ENCODE data around the gene DOCK11.

Gene DOCK11

GRCh38 chrX:118530219-118530911 is 34.8 kb downstream of the DOCK11 start:
- peak overlapping the region; percentile 93 for H3K27ac Mint-ChIP-seq
- H3K27me3 Mint-ChIP-seq: peaks cover 7% of the 10 kb centered on the region
- peak overlapping the region; percentile 73 for H3K4me3 Mint-ChIP-seq
- no peaks in the 10 kb centered on the region for H3K9me3 Mint-ChIP-seq
- no peak for DNase-seq
- H3K4me1 Mint-ChIP-seq (ENCODE audit: low read depth): peaks cover 73% of the 10 kb centered on the region
- no peaks in the 10 kb centered on the region for H3K36me3 Mint-ChIP-seq (ENCODE audit: low read depth)

- Mint-ChIP-seq H3K27me3 (peaks cover 7% of the 10 kb centered on the region), H3K4me3 (no peak overlapping the region)
These were observed 39.3 kb downstream of the DOCK11 start for GRCh38 chrX:118534716-118535493.

DNA sequence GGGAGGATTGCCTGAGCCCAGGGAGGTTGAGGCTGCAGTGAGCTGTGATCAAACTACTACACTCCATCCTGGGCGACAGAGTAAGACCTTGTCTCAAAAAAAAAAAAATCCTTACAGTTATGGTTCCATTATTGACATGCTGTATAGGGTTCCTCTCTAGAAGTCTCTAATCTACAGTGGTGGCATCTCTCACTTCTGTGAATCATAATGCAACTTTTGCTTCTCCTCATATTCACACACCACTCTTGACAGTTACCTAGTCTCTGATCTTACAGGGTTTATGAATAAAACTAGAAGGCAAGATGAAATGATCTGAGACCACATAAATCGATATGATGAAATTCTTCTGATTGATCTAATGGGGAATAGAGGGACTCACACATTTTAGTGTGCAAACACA is 40.6 kb downstream of the DOCK11 start:
- peak overlapping the region; percentile 92 for H3K27ac Mint-ChIP-seq
- peaks cover 71% of the 10 kb centered on the region for H3K4me1 Mint-ChIP-seq (ENCODE audit: low read depth)
- no peak for DNase-seq
- no peaks in the 10 kb centered on the region for H3K9me3 Mint-ChIP-seq
- H3K4me3 Mint-ChIP-seq: peak overlapping the region; percentile 56
- H3K36me3 Mint-ChIP-seq (ENCODE audit: low read depth): peaks cover 2% of the 10 kb centered on the region
- peaks cover 7% of the 10 kb centered on the region for H3K27me3 Mint-ChIP-seq

More at GRCh38 chrX:118534716-118535493, 39.3 kb downstream of the DOCK11 start:
- H3K27ac Mint-ChIP-seq: peak overlapping the region; percentile 92
- no peaks in the 10 kb centered on the region for H3K36me3 Mint-ChIP-seq (ENCODE audit: low read depth)
- H3K9me3 Mint-ChIP-seq: no peaks in the 10 kb centered on the region
- no peak for DNase-seq
- peaks cover 76% of the 10 kb centered on the region for H3K4me1 Mint-ChIP-seq (ENCODE audit: low read depth)

GRCh38 chrX:118536687-118537461 is 41.3 kb downstream of the DOCK11 start:
- Mint-ChIP-seq H3K27ac (peak overlapping the region; percentile 92), H3K9me3 (no peaks in the 10 kb centered on the region), H3K36me3 (ENCODE audit: low read depth) (peaks cover 2% of the 10 kb centered on the region), H3K4me1 (ENCODE audit: low read depth) (peaks cover 75% of the 10 kb centered on the region), H3K4me3 (peak overlapping the region; percentile 56), H3K27me3 (peaks cover 7% of the 10 kb centered on the region)
- DNase-seq: peak; percentile 43

- peaks cover 68% of the 10 kb centered on the region for H3K4me1 Mint-ChIP-seq (ENCODE audit: low read depth)
- H3K36me3 Mint-ChIP-seq (ENCODE audit: low read depth): peaks cover 4% of the 10 kb centered on the region
- peak overlapping the region; percentile 2 for H3K4me3 Mint-ChIP-seq
- H3K9me3 Mint-ChIP-seq: no peaks in the 10 kb centered on the region
- DNase-seq: no peak
- peaks cover 5% of the 10 kb centered on the region for H3K27me3 Mint-ChIP-seq
- peak overlapping the region; percentile 82 for H3K27ac Mint-ChIP-seq
These were observed 42.8 kb downstream of the DOCK11 start for GRCh38 chrX:118538386-118538785.

- no peak overlapping the region for H3K27ac Mint-ChIP-seq
- peaks cover 16% of the 10 kb centered on the region for H3K36me3 Mint-ChIP-seq (ENCODE audit: low read depth)
- H3K4me1 Mint-ChIP-seq (ENCODE audit: low read depth): peaks cover 51% of the 10 kb centered on the region
- H3K9me3 Mint-ChIP-seq: no peaks in the 10 kb centered on the region
- H3K4me3 Mint-ChIP-seq: no peak overlapping the region
- DNase-seq: no peak
- peaks cover 8% of the 10 kb centered on the region for H3K27me3 Mint-ChIP-seq
These were observed 44.7 kb downstream of the DOCK11 start for GRCh38 chrX:118540342-118540741.

DNA sequence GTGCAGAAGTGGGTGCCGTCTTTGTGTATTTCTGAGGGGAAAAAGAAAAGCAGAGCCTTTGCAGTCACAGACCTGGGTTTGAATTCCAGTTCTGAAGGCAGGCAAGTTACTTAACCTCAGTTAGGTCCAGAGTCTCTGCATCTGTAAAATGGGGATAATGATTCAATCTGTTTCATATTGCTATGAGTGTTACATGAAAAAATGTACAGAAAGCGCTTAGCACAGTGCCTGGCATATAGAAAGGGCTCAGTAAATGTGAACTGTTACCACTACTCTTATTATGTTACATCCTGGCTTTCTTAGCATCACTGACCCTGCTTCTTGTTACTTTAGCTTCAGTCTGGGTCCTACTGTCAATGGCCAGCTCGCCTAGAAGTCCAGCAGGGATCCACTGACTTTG is 45.9 kb downstream of the DOCK11 start:
- peaks cover 11% of the 10 kb centered on the region for H3K27me3 Mint-ChIP-seq
- no peaks in the 10 kb centered on the region for H3K9me3 Mint-ChIP-seq
- peaks cover 45% of the 10 kb centered on the region for H3K4me1 Mint-ChIP-seq (ENCODE audit: low read depth)
- DNase-seq: no peak
- H3K27ac Mint-ChIP-seq: peak overlapping the region; percentile 65
- H3K4me3 Mint-ChIP-seq: no peak overlapping the region
- H3K36me3 Mint-ChIP-seq (ENCODE audit: low read depth): peaks cover 26% of the 10 kb centered on the region

GRCh38 chrX:118545510-118545909 is 49.9 kb downstream of the DOCK11 start:
- no peak overlapping the region for H3K4me3 Mint-ChIP-seq
- H3K27ac Mint-ChIP-seq: no peak overlapping the region
- no peaks in the 10 kb centered on the region for H3K9me3 Mint-ChIP-seq
- H3K4me1 Mint-ChIP-seq (ENCODE audit: low read depth): peaks cover 25% of the 10 kb centered on the region
- H3K36me3 Mint-ChIP-seq (ENCODE audit: low read depth): peaks cover 47% of the 10 kb centered on the region
- no peak for DNase-seq
- peaks cover 16% of the 10 kb centered on the region for H3K27me3 Mint-ChIP-seq

GRCh38 chrX:118548841-118549240 is 53.2 kb downstream of the DOCK11 start:
- H3K9me3 Mint-ChIP-seq: no peaks in the 10 kb centered on the region
- peaks cover 57% of the 10 kb centered on the region for H3K36me3 Mint-ChIP-seq (ENCODE audit: low read depth)

DNA sequence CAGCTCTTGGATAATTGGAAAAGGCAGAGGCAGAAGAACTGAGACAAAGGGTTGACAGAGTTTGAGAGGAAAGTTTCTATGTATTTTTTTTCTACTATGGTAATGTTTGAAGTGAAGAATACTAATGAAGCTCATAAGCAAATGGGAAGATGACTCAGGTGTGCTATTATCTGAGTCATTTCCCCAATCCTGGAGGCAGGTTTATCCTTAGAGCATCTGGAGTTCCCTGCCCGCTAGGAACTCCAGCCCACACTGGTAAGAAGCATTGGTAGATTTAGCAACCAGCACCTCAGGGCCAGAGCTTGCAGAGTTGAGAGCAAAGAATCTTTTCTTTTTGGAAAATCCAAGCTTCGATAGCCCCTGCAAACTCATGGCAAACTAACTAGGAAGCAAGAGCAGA is 55.2 kb downstream of the DOCK11 start:
- DNase-seq: no peak
- H3K9me3 Mint-ChIP-seq: no peaks in the 10 kb centered on the region
- peaks cover 6% of the 10 kb centered on the region for H3K27me3 Mint-ChIP-seq
- H3K4me1 Mint-ChIP-seq (ENCODE audit: low read depth): peaks cover 34% of the 10 kb centered on the region
- H3K27ac Mint-ChIP-seq: peak overlapping the region; percentile 72
- no peak overlapping the region for H3K4me3 Mint-ChIP-seq
- peaks cover 56% of the 10 kb centered on the region for H3K36me3 Mint-ChIP-seq (ENCODE audit: low read depth)

More at GRCh38 chrX:118548841-118549240, 53.2 kb downstream of the DOCK11 start:
- peaks cover 16% of the 10 kb centered on the region for H3K27me3 Mint-ChIP-seq
- DNase-seq: no peak
- no peak overlapping the region for H3K4me3 Mint-ChIP-seq
- peaks cover 26% of the 10 kb centered on the region for H3K4me1 Mint-ChIP-seq (ENCODE audit: low read depth)
- H3K27ac Mint-ChIP-seq: no peak overlapping the region

DNA sequence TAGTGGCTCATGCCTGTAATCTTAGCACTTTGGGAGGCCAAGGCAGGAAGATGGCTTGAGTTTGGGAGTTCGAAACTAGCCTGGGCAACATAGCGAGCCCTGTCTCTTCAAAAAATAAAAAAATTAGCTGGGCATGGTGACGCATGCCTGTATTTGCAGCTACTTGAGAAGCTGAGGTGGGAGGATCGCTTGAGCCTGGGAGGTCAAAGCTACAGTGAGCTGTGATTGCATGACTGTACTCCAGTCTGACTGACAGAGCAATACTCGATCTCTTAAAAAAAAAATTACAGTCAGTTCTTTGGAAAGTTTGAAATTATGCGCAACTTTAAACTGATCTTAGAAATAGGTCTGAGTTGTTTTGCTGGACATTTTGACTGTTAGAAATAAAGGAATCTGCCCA is 55.8 kb downstream of the DOCK11 start:
- DNase-seq: no peak
- Mint-ChIP-seq H3K36me3 (ENCODE audit: low read depth) (peaks cover 50% of the 10 kb centered on the region), H3K27me3 (peaks cover 5% of the 10 kb centered on the region), H3K9me3 (no peaks in the 10 kb centered on the region), H3K4me1 (ENCODE audit: low read depth) (peaks cover 31% of the 10 kb centered on the region), H3K27ac (no peak overlapping the region), H3K4me3 (no peak overlapping the region)

- Mint-ChIP-seq H3K4me3 (no peak overlapping the region), H3K27me3 (peaks cover 3% of the 10 kb centered on the region), H3K9me3 (no peaks in the 10 kb centered on the region), H3K36me3 (ENCODE audit: low read depth) (peaks cover 52% of the 10 kb centered on the region), H3K27ac (no peak overlapping the region), H3K4me1 (ENCODE audit: low read depth) (peaks cover 29% of the 10 kb centered on the region)
- no peak for DNase-seq
These were observed 56.7 kb downstream of the DOCK11 start for GRCh38 chrX:118552121-118552900.

- Mint-ChIP-seq H3K9me3 (no peaks in the 10 kb centered on the region), H3K36me3 (ENCODE audit: low read depth) (peaks cover 43% of the 10 kb centered on the region), H3K4me1 (ENCODE audit: low read depth) (peaks cover 29% of the 10 kb centered on the region), H3K27ac (no peak overlapping the region), H3K27me3 (no peaks in the 10 kb centered on the region), H3K4me3 (no peak overlapping the region)
- DNase-seq: no peak
These were observed 57.6 kb downstream of the DOCK11 start for GRCh38 chrX:118553042-118553710.

All from activated T-cell treated with anti-CD3 and anti-CD28 coated beads, Interleukin-2, amount 50 U/mL, for 24 hours (primary cell).